ENCODE measurements around the gene ALDH3B1.

The ALDH3B1 gene

GRCh38 chr11:68044145-68044813 lies 34.2 kb downstream of the ALDH3B1 start:
- no peak for DNase-seq (ENCODE audit: low read depth in 2 of 2)

- no peak for DNase-seq (ENCODE audit: low read depth in 2 of 2)
Observed at GRCh38 chr11:68044898-68045351, 34.8 kb downstream of the ALDH3B1 start.

- DNase-seq (ENCODE audit: low read depth in 2 of 2) = no peak
Observed at GRCh38 chr11:68047437-68048290, 37.5 kb downstream of the ALDH3B1 start.

GRCh38 chr11:68048681-68049508 lies 38.8 kb downstream of the ALDH3B1 start:
- no peak for DNase-seq (ENCODE audit: low read depth in 2 of 2)

GRCh38 chr11:68049509-68050370 lies 39.6 kb downstream of the ALDH3B1 start:
- DNase-seq (ENCODE audit: low read depth in 2 of 2) = no peak

GRCh38 chr11:68050371-68050841 lies 40.3 kb downstream of the ALDH3B1 start:
- no peak for DNase-seq (ENCODE audit: low read depth in 2 of 2)

- no peak for DNase-seq (ENCODE audit: low read depth in 2 of 2)
Observed at GRCh38 chr11:68051191-68052136, 41.3 kb downstream of the ALDH3B1 start.

GRCh38 chr11:68052137-68052873 lies 42.2 kb downstream of the ALDH3B1 start:
- no peak for DNase-seq (ENCODE audit: low read depth in 2 of 2)

GRCh38 chr11:68053117-68053516 lies 43.0 kb downstream of the ALDH3B1 start:
- no peak for DNase-seq (ENCODE audit: low read depth in 2 of 2)

- no peak for DNase-seq (ENCODE audit: low read depth in 2 of 2)
Observed at GRCh38 chr11:68053981-68054812, 44.1 kb downstream of the ALDH3B1 start.

GRCh38 chr11:68056317-68057285 lies 46.5 kb downstream of the ALDH3B1 start:
- no peak for DNase-seq (ENCODE audit: low read depth in 2 of 2)

GRCh38 chr11:68057807-68058206 lies 47.7 kb downstream of the ALDH3B1 start:
- no peak for DNase-seq (ENCODE audit: low read depth in 2 of 2)

GRCh38 chr11:68061508-68061907 lies 51.4 kb downstream of the ALDH3B1 start:
- DNase-seq (ENCODE audit: low read depth in 2 of 2) = no peak

GRCh38 chr11:68064926-68065325 lies 54.8 kb downstream of the ALDH3B1 start:
- no peak for DNase-seq (ENCODE audit: low read depth in 2 of 2)

- DNase-seq (ENCODE audit: low read depth in 2 of 2) = no peak
Observed at GRCh38 chr11:68065841-68066240, 55.7 kb downstream of the ALDH3B1 start.

- no peak for DNase-seq (ENCODE audit: low read depth in 2 of 2)
Observed at GRCh38 chr11:68066742-68067141, 56.6 kb downstream of the ALDH3B1 start.

- no peak for DNase-seq (ENCODE audit: low read depth in 2 of 2)
Observed at GRCh38 chr11:68067991-68068390, 57.9 kb downstream of the ALDH3B1 start.
